ENCODE measurements around the gene TBX10. TPM values are rescaled to one million over a fixed set of nuclear protein-coding genes. Genes with fewer than 3 reads are reported as not detected.
"Not testable (repeated sequence)": the region's sequence is repeated elsewhere in the genome, so short reads cannot be mapped to it uniquely, and the experiment has no call there.

TBX10 gene
- total RNA-seq, 2 donors from 2014 or later = not detected

DNA sequence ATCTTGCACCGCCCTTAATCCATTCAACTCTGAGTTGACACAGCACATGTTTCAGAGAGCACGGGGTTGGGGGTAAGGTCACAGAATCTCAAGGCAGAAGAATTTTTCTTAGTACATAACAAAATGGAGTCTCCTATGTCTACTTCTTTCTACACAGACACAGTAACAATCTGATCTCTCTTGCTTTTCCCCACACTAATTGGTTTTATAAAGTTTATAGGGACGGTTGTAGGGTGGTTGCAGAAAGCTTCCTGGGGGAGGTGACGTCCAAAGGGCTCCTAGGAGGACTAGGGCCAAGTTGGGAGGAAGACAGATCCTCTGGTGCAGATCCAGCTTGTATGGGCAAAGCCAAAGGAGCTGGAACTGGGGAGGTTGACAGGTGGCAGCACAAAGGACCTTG, 35.4 kb downstream of the TBX10 start:
- DNase-seq (ENCODE audit: low spot score in 2 of 2); H3K27ac Mint-ChIP-seq; H3K9me3 Mint-ChIP-seq; ATAC-seq: not testable (repeated sequence)
- H3K36me3 Mint-ChIP-seq = peaks cover 6 to 14% of the 10 kb centered on the region in 2 donors

DNA sequence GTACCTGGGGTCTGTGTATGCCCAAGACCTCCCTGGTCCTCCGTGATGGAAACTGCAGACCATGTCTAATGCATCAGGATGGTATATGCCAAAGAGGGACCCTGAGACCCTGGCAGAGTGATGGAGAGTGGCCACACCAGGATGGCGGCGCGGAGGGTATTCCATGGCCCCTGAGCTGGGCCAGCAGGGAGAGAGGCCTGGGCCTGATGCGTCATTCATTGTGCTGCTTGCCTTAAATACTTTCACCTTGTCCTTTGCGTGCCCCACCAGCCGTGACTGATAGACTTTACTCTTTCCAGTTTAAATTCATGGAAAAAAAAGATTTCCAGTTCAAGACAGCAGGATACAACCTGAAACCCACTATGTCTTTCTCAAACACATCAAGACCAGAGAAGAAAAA, 38.5 kb downstream of the TBX10 start:
- DNase-seq (ENCODE audit: low spot score in 2 of 2) (no peak), ATAC-seq (no peak)
- H3K36me3 Mint-ChIP-seq = no peaks in the 10 kb centered on the region
- H3K27ac Mint-ChIP-seq = no peak overlapping the region
- H3K9me3 Mint-ChIP-seq = peaks cover 0 to 3% of the 10 kb centered on the region in 2 donors

DNA sequence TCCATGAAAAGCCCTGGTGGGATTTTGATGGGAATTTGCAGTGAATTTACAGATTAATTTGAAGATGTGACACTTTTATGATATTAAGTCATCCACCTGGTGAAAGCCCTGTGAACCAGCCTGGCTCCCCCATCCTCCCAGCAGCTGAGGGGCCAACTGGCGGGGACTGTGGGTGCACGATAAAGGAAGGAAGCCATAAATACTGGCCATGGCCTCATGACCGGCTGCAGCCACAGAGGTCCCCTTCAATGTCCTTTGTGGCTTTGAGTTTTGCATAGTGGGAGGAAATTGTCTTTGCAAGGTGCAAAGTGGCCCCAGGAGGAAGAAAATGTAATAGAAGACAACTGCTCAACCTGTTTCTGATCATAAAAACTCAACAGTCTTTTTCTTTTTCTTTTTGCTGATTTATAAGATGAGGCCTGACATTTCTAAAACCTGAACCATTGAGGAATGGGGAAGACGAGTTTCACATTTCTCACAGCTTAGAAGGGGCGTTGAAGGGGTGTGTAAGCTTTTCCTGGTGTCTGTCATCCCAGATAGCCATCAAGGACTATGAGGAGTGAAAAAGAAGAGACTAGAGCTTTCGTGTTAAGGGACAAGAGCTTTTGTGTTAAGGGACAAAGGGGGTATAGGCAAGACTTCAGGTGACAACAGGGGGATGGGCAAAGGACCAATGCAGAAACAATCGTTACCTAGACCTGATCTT, 39.1 kb downstream of the TBX10 start:
- ATAC-seq (no peak), DNase-seq (ENCODE audit: low spot score in 2 of 2) (no peak)
- Mint-ChIP-seq H3K36me3 (no peaks in the 10 kb centered on the region), H3K9me3 (peaks cover 0 to 3% of the 10 kb centered on the region in 2 donors), H3K27ac (no peak overlapping the region)

DNA sequence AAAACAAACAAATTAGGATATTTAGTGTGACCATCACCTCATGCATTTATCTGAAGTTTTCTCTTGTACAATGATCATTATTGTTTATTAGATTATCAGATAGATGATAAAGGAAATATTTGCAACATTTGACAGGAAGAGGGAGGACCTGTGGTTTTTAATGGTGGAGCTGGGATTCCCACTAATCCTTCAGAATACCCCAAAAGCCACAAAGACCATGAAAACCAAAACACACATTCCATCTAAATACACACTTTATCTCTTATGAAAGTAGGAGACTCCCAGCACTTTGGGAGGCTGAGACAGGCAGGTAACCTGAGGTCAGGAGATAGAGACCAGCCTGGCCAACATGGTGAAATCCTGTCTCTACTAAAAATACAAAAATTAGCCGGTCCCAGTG, 40.4 kb downstream of the TBX10 start:
- ATAC-seq (no peak), DNase-seq (ENCODE audit: low spot score in 2 of 2) (no peak)
- no peaks in the 10 kb centered on the region for H3K36me3 Mint-ChIP-seq
- H3K9me3 Mint-ChIP-seq = peaks cover 0 to 3% of the 10 kb centered on the region in 2 donors
- H3K27ac Mint-ChIP-seq = no peak overlapping the region

DNA sequence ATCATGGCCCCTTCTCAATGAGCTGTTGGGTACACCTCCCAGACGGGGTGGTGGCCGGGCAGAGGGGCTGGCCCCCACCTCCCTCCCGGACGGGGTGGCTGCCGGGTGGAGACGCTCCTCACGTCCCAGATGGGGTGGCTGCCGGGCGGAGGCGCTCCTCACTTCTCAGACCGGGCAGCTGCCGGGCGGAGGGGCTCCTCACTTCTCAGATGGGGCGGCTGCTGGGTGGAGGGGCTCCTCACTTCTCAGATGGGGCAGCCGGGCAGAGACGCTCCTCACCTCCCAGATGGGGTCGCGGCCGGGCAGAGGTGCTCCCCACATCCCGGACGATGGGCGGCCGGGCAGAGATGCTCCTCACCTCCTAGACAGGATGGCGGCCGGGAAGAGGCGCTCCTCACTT, 41.6 kb downstream of the TBX10 start:
- DNase-seq (ENCODE audit: low spot score in 2 of 2) = not testable (repeated sequence)

DNA sequence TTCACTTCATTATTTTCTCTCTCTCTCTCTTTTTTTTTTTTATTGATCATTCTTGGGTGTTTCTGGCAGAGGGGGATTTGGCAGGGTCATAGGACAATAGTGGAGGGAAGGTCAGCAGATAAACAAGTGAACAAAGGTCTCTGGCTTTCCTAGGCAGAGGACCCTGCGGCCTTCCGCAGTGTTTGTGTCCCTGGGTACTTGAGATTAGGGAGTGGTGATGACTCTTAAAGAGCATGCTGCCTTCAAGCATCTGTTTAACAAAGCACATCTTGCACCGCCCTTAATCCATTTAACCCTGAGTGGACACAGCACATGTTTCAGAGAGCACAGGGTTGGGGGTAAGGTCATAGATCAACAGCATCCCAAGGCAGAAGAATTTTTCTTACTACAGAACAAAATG, 42.1 kb downstream of the TBX10 start:
- ATAC-seq; H3K36me3 Mint-ChIP-seq; H3K9me3 Mint-ChIP-seq; DNase-seq (ENCODE audit: low spot score in 2 of 2); H3K27ac Mint-ChIP-seq: not testable (repeated sequence)

More for the DNA sequence above, 41.6 kb downstream of the TBX10 start:
- not testable (repeated sequence) for H3K9me3 Mint-ChIP-seq, H3K27ac Mint-ChIP-seq, ATAC-seq, H3K36me3 Mint-ChIP-seq

DNA sequence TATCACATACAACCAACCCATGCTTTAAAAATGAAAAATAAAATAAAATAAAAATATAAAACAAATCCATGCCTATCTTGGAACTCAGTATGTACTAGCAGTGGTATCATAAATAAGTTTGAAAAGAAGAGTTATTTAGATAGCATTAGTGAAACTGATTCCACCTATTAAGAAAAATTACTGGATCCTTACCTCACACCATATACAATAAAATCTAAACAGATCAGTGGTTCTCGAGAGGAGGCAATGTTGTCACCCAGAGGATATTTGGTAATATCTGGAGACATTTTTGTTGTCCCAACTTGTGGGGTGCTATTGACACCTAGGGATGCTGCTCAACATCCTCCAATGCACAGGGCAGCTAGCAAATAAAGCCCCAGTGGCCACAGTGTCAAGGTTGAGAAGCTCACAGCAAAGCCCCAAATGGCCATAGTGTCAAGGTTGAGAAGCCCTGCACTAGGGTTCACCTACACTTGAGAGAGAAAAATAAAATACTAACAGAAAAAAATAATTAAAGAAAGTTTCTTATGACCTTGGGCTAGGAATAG, 42.7 kb downstream of the TBX10 start:
- peaks cover 0 to 3% of the 10 kb centered on the region in 2 donors for H3K9me3 Mint-ChIP-seq
- DNase-seq (ENCODE audit: low spot score in 2 of 2) (no peak), ATAC-seq (no peak)
- no peak overlapping the region for H3K27ac Mint-ChIP-seq
- no peaks in the 10 kb centered on the region for H3K36me3 Mint-ChIP-seq

DNA sequence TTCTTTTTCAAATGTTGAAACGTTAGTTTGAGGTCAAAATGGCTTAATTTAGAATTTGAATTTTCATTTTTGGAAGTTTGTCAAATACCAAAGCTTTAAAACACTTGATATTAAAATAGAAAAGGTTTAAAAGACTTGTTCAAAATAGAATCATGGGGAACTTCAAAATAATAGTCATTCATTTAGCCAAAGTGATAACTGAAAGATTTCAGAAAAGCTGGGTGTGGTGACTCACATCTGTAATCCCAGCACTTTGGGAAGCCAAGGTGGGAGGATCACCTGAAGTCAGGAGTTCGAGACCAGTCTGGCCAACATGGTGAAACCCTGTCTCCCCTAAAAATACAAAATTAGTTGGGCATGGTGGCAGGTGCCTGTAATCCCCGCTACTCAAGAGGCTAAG, 45.1 kb downstream of the TBX10 start:
- no peaks in the 10 kb centered on the region for H3K36me3 Mint-ChIP-seq
- ATAC-seq = no peak

DNA sequence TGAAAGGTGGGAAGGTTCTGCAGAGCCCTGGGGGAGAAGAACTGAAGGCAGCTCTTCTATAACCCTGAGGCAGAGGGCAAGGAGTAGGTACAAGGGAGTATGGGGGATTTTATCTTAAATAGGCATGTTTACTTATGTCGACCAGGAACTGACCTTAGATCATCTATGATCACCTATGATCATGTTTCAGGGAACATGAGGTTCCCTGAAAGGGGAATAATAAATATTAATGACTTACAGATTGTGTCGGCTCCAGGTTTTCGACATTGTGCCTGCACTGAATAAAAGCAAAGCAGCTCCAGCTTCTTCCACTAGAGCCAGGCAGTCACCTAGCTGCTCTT, 46.0 kb downstream of the TBX10 start:
- peaks cover 0 to 3% of the 10 kb centered on the region in 2 donors for H3K9me3 Mint-ChIP-seq
- DNase-seq (ENCODE audit: low spot score in 2 of 2) (no peak), ATAC-seq (no peak)
- H3K36me3 Mint-ChIP-seq = no peaks in the 10 kb centered on the region
- no peak overlapping the region for H3K27ac Mint-ChIP-seq

More for the DNA sequence above, 45.1 kb downstream of the TBX10 start:
- no peak for DNase-seq (ENCODE audit: low spot score in 2 of 2)
- H3K27ac Mint-ChIP-seq = no peak overlapping the region
- peaks cover 0 to 3% of the 10 kb centered on the region in 2 donors for H3K9me3 Mint-ChIP-seq

DNA sequence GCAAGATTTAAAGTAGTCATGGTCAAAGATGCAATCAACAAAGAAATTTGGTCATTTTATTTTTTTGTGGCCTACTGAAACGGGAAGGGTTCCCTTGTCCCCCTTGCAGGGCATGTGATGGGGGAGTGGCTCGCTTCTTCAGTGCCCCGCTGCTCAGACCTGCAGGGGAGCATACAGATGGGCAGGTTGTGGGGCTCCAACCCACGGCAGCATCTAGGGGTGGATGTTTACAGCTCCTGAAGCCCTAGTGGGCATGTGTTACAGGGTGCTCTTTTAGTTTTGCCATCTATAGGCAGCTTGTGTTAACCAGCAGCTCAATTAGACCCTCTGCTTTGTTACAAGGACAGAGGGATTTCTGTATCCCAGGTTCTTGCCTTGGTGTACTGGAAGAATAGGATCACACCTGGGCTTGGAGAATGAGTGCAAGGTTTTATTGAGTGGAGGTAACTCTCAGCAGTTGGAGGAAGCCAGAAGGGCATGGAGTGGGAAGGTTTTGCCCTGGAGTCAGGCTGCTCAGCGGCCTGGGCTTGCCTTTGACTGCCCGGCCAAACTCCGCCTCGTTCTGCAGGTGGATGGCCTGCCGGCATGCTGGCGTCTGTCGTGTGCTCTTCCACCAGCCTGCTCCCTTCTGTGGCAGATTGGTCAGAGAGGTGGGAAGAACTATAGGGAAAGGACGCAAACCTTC, 46.5 kb downstream of the TBX10 start:
- Mint-ChIP-seq H3K36me3 (peaks cover 0 to 2% of the 10 kb centered on the region in 2 donors), H3K9me3 (peaks cover 0 to 3% of the 10 kb centered on the region in 2 donors), H3K27ac (no peak overlapping the region)
- ATAC-seq (no peak), DNase-seq (ENCODE audit: low spot score in 2 of 2) (no peak)

DNA sequence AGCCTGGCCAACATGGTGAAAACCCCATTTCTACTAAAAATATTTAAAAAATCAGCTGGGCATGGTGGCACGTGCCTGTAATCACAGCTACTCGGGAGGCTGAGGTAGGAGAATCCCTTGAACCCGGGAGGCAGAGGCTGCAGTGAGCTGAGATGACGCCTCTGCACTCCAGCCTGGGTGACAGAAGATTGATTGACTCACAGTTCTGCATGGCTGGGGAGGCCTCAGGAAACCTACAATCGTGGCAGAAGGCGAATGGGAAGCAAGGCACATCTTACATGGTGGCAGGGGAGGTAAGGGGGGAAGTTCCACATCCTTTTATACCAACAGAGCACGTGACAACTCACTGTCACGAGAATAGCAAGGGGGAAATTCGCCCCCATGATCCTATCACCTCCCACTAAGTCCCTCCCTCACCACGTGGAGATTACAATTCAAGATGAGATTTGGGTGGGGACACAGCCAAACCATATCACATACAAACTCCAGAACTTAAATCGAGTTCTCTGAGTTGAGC, 50.6 kb downstream of the TBX10 start:
- Mint-ChIP-seq H3K27ac (peak overlapping the region in 1 of 2 donors; percentile 19), H3K9me3 (peaks cover 0 to 18% of the 10 kb centered on the region in 2 donors), H3K36me3 (peaks cover 0 to 37% of the 10 kb centered on the region in 2 donors)
- not testable (repeated sequence) for DNase-seq (ENCODE audit: low spot score in 2 of 2); ATAC-seq

DNA sequence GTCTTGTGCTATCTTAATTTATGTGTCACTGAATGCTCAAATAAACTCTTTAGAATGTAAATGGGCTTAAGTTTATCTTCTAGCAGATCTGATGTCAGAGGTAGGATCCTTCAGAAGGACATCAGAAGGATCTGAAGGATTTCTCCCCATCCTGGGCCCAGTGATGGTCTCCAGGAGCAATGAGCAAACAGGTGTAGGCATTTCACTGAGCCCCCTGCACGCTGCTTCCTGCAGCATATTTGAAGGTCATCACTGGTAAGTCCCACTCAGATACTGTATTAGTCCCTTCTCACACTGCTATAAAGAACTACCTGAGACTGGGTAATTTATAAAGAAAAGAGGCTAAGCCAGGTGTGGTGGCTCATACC, 51.4 kb downstream of the TBX10 start:
- Mint-ChIP-seq H3K27ac (peak overlapping the region in 1 of 2 donors; percentile 9), H3K9me3 (peaks cover 0 to 18% of the 10 kb centered on the region in 2 donors), H3K36me3 (peaks cover 0 to 37% of the 10 kb centered on the region in 2 donors)
- DNase-seq (ENCODE audit: low spot score in 2 of 2) = no peak
- ATAC-seq = no peak

DNA sequence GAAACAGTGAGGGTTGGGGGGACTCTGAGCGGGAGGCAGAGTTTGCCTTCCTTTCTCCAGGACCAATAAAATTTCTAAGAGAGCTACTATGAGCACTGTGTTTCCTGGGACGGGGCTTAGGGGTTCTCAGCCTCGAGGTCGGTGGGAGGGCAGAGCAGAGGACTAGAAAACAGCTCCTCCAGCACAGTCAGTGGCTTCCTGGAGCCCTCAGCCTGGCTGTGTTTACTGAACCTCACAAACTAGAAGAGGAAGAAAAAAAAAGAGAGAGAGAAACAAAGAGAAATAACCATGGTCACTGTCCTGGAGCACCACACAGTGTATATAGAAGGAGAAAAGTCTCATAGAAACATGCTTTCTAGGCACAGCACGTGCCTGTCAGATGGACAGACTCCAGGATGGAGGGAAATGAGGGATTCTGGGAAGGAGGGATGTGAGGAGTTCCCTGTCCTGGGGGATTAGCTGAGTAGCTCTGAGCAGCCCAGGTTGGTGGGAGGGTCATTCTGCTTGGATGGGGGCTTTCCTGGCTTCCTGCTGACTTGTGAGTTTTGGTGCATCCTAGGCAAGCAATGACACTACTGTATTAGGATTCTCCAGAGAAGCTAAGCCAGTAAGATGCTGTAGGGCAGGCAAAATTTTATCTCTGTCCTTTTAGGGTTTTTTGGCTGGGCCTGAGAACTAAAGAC, 52.9 kb downstream of the TBX10 start:
- ATAC-seq = no peak
- peak overlapping the region in 1 of 2 donors; percentile 9 for H3K27ac Mint-ChIP-seq
- H3K9me3 Mint-ChIP-seq = peaks cover 0 to 18% of the 10 kb centered on the region in 2 donors
- DNase-seq (ENCODE audit: low spot score in 2 of 2) = no peak
- H3K36me3 Mint-ChIP-seq = peaks cover 0 to 37% of the 10 kb centered on the region in 2 donors

DNA sequence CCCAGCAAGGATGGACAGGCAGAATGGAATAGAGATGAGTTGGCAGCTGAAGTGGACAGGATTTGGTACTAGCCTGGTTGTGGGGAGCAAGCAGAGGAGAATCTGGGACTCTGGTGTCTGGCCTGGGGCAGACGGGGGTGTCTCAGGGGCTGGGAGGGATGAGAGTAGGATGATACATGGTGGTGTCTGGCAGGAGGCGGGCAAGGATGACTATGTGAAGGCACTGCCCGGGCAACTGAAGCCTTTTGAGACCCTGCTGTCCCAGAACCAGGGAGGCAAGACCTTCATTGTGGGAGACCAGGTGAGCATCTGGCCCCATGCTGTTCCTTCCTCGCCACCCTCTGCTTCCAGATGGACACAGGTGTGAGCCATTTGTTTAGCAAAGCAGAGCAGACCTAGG, 53.7 kb downstream of the TBX10 start:
- Mint-ChIP-seq H3K36me3 (peaks cover 0 to 37% of the 10 kb centered on the region in 2 donors), H3K9me3 (peaks cover 0 to 18% of the 10 kb centered on the region in 2 donors), H3K27ac (peak overlapping the region in 1 of 2 donors; percentile 9)
- ATAC-seq (no peak), DNase-seq (ENCODE audit: low spot score in 2 of 2) (no peak)

DNA sequence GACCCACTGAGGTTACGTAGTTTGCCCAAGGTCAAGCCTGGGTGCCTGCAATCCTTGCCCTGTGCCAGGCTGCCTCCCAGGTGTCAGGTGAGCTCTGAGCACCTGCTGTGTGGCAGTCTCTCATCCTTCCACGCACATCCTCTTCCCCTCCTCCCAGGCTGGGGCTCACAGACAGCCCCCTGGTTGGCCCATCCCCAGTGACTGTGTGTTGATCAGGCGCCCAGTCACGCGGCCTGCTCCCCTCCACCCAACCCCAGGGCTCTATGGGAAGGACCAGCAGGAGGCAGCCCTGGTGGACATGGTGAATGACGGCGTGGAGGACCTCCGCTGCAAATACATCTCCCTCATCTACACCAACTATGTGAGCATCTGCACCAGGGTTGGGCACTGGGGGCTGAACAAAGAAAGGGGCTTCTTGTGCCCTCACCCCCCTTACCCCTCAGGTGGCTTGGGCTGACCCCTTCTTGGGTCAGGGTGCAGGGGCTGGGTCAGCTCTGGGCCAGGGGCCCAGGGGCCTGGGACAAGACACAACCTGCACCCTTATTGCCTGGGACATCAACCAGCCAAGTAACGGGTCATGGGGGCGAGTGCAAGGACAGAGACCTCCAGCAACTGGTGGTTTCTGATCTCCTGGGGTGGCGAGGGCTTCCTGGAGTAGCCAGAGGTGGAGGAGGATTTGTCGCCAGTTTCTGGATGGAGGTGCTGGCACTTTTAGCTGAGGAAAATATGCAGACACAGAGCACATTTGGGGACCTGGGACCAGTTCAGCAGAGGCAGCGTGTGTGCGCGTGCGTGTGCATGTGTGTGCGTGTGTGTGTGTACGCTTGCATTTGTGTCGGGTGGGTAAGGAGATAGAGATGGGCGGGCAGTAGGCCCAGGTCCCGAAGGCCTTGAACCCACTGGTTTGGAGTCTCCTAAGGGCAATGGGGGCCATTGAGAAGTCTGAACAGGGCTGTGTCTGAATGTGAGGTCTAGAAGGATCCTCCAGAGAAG, 54.4 kb downstream of the TBX10 start:
- Mint-ChIP-seq H3K9me3 (peaks cover 0 to 18% of the 10 kb centered on the region in 2 donors), H3K36me3 (peaks cover 0 to 37% of the 10 kb centered on the region in 2 donors), H3K27ac (peak overlapping the region; percentile 58 to 94)
- no peak for ATAC-seq
- no peak for DNase-seq (ENCODE audit: low spot score in 2 of 2)

All from activated naive CD4-positive, alpha-beta T cell treated with anti-CD3 and anti-CD28 coated beads, Interleukin-2, amount 50 U/mL, for 72 hours (primary cell).